Osteocyte (in vitro differentiated cells): ENCODE measurements around the gene ANKK1. TPM values are rescaled to one million over a fixed set of nuclear protein-coding genes. Genes with fewer than 3 reads are reported as not detected.

ENCODE experiments used
- DNase-seq: peaks from one replicate; pipeline ENCODE4 v3.0.0; 2021; ENCODE audit warnings: mixed read lengths; ENCODE audit not compliant: unreplicated experiment; ENCODE audit errors: extremely low spot score
- H3K27ac Mint-ChIP-seq: one replicate; pipeline ENCODE4 v1.8.0; 2021; ENCODE audit warnings: mild to moderate bottlenecking, mixed read lengths; ENCODE audit not compliant: unreplicated experiment
- H3K27me3 Mint-ChIP-seq: one replicate; pipeline ENCODE4 v1.8.0; 2021; ENCODE audit warnings: mixed read lengths; ENCODE audit not compliant: unreplicated experiment
- H3K36me3 Mint-ChIP-seq: one replicate; pipeline ENCODE4 v1.8.0; 2021; ENCODE audit warnings: mixed read lengths; ENCODE audit not compliant: unreplicated experiment
- H3K4me1 Mint-ChIP-seq: one replicate; pipeline ENCODE4 v1.8.0; 2021; ENCODE audit warnings: mixed read lengths; ENCODE audit not compliant: unreplicated experiment
- H3K4me3 Mint-ChIP-seq: one replicate; pipeline ENCODE4 v1.8.0; 2021; ENCODE audit warnings: mild to moderate bottlenecking, moderate library complexity, mixed read lengths; ENCODE audit not compliant: unreplicated experiment
- H3K9me3 Mint-ChIP-seq: one replicate; pipeline ENCODE4 v1.8.0; 2021; ENCODE audit warnings: mixed read lengths; ENCODE audit not compliant: unreplicated experiment
- CTCF ChIP-seq: fragments of 200-600 bp; sonication (generic); IDR thresholded peaks from 2 replicates; pipeline ENCODE4 v1.5.0; 2021; ENCODE audit warnings: antibody characterized with exemption, mild to moderate bottlenecking, moderate library complexity
- total RNA-seq: library from RNA; stranded (reverse); gene quantifications from 2 replicates; pipeline ENCODE4 v1.2.1, GENCODE V29; 2021

Gene ANKK1
- total RNA-seq, 1 donor from 2014 or later = not detected

GRCh38 chr11:113426686-113427085 lies 39.1 kb downstream of the ANKK1 start:
- Mint-ChIP-seq H3K4me3 (no peak overlapping the region), H3K36me3 (no peaks in the 10 kb centered on the region), H3K9me3 (no peaks in the 10 kb centered on the region), H3K27ac (no peak overlapping the region), H3K4me1 (no peaks in the 10 kb centered on the region), H3K27me3 (no peaks in the 10 kb centered on the region)
- no peak for DNase-seq
- no peak for TF ChIP-seq CTCF

GRCh38 chr11:113431746-113432145 lies 44.2 kb downstream of the ANKK1 start:
- Mint-ChIP-seq H3K36me3 (no peaks in the 10 kb centered on the region), H3K27me3 (no peaks in the 10 kb centered on the region), H3K9me3 (no peaks in the 10 kb centered on the region), H3K27ac (no peak overlapping the region), H3K4me1 (no peaks in the 10 kb centered on the region), H3K4me3 (no peak overlapping the region)
- no peak for DNase-seq
- TF ChIP-seq CTCF = no peak

GRCh38 chr11:113435190-113435968 lies 47.8 kb downstream of the ANKK1 start:
- peaks cover under 1% of the 10 kb centered on the region for H3K27me3 Mint-ChIP-seq
- TF ChIP-seq CTCF = no peak
- no peak overlapping the region for H3K4me3 Mint-ChIP-seq
- no peaks in the 10 kb centered on the region for H3K9me3 Mint-ChIP-seq
- H3K27ac Mint-ChIP-seq = no peak overlapping the region
- no peaks in the 10 kb centered on the region for H3K4me1 Mint-ChIP-seq
- no peaks in the 10 kb centered on the region for H3K36me3 Mint-ChIP-seq
- DNase-seq = no peak

GRCh38 chr11:113436672-113437252 lies 49.2 kb downstream of the ANKK1 start:
- H3K27ac Mint-ChIP-seq = no peak overlapping the region
- H3K27me3 Mint-ChIP-seq = peaks cover 3% of the 10 kb centered on the region
- H3K9me3 Mint-ChIP-seq = no peaks in the 10 kb centered on the region
- no peak overlapping the region for H3K4me3 Mint-ChIP-seq
- H3K4me1 Mint-ChIP-seq = no peaks in the 10 kb centered on the region
- no peak for DNase-seq
- TF ChIP-seq CTCF = no peak
- H3K36me3 Mint-ChIP-seq = no peaks in the 10 kb centered on the region

- no peak for TF ChIP-seq CTCF
- DNase-seq = no peak
- Mint-ChIP-seq H3K4me1 (no peaks in the 10 kb centered on the region), H3K9me3 (no peaks in the 10 kb centered on the region), H3K36me3 (no peaks in the 10 kb centered on the region), H3K27ac (no peak overlapping the region), H3K4me3 (no peak overlapping the region), H3K27me3 (peaks cover 7% of the 10 kb centered on the region)
Observed at GRCh38 chr11:113440816-113441215, 53.2 kb downstream of the ANKK1 start.
